ENCODE data around the gene MAP7. TPM values are rescaled to one million over a fixed set of nuclear protein-coding genes. Genes with fewer than 3 reads are reported as not detected.

MAP7 gene
- total RNA-seq, 1 donor from 2014 or later: 0.77 TPM

DNA sequence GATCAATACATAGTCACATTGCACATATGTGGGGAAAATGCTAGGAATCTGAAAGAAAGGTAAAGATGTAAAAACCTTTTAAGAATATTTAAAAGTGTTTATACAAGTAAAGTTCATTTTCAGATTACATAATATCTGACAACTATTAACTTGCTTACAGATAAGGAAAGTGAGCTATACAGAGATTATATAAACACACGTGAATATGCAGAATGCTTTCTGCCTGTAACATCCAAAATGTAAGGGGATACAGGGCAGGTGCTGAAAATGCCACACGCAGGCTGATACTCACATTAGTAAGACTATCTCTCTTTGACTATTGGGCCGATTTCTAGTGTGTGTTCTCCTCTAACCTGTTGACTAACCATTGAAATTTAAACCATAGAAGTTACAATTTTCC is 17.9 kb upstream of the MAP7 start:
- H3K4me1 Mint-ChIP-seq (ENCODE audit: low read depth): peaks cover 12% of the 10 kb centered on the region
- no peaks in the 10 kb centered on the region for H3K27me3 Mint-ChIP-seq (ENCODE audit: low read depth)
- H3K9me3 Mint-ChIP-seq (ENCODE audit: low read depth): peaks cover 10% of the 10 kb centered on the region
- H3K27ac Mint-ChIP-seq (ENCODE audit: unreplicated experiment): no peak overlapping the region
- H3K36me3 Mint-ChIP-seq (ENCODE audit: low read depth): peaks cover 5% of the 10 kb centered on the region
- no peak overlapping the region for H3K4me3 Mint-ChIP-seq (ENCODE audit: unreplicated experiment)
- TF ChIP-seq, protein P1, sequence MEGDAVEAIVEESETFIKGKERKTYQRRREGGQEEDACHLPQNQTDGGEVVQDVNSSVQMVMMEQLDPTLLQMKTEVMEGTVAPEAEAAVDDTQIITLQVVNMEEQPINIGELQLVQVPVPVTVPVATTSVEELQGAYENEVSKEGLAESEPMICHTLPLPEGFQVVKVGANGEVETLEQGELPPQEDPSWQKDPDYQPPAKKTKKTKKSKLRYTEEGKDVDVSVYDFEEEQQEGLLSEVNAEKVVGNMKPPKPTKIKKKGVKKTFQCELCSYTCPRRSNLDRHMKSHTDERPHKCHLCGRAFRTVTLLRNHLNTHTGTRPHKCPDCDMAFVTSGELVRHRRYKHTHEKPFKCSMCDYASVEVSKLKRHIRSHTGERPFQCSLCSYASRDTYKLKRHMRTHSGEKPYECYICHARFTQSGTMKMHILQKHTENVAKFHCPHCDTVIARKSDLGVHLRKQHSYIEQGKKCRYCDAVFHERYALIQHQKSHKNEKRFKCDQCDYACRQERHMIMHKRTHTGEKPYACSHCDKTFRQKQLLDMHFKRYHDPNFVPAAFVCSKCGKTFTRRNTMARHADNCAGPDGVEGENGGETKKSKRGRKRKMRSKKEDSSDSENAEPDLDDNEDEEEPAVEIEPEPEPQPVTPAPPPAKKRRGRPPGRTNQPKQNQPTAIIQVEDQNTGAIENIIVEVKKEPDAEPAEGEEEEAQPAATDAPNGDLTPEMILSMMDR (IDR thresholded peaks at IDR 0.05): no peak
- DNase-seq (ENCODE audit: low spot score): no peak

DNA sequence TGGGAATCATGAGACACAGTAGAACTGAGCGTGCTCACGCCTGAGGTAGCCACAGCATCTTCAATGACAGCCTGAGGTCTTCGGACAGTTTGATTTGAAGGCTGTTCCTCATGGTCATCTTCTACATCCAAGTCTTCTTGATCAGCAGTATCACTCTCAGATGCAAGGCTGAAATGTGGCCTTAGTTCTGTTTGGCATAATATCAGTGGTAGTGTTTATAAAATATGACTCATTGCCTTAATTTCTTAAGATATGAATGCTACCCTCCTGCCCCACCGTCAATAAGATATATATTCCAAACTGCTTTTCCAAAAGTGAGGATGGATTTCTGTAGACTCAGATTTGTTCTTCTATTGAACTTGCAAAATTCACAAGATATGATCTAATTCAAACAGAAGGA is 17.5 kb upstream of the MAP7 start:
- Mint-ChIP-seq H3K9me3 (ENCODE audit: low read depth) (peaks cover 10% of the 10 kb centered on the region), H3K4me3 (ENCODE audit: unreplicated experiment) (no peak overlapping the region), H3K27ac (ENCODE audit: unreplicated experiment) (no peak overlapping the region), H3K27me3 (ENCODE audit: low read depth) (no peaks in the 10 kb centered on the region), H3K4me1 (ENCODE audit: low read depth) (peaks cover 13% of the 10 kb centered on the region), H3K36me3 (ENCODE audit: low read depth) (peaks cover 5% of the 10 kb centered on the region)
- no peak for DNase-seq (ENCODE audit: low spot score)
- TF ChIP-seq, protein P1 (IDR thresholded peaks at IDR 0.05): no peak

DNA sequence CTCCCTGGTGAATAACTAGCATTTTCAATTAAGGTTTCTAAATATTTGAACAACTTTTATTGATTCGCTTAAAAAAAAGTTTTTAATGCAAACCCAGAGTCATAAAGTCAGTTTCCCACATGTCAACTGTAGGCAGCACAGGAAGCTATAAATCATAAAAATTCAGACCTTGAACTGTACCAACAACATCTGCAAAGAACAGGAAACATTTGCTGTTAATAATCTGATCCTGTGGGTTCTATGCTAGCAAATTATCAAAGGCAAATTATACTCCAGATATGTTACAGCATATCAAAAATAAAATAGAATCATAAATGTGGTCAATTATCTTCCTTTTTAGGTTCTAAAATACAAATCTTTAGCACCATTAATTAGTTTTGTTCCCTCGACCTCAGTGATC is 16.6 kb upstream of the MAP7 start:
- H3K4me1 Mint-ChIP-seq (ENCODE audit: low read depth): peaks cover 13% of the 10 kb centered on the region
- H3K27ac Mint-ChIP-seq (ENCODE audit: unreplicated experiment): no peak overlapping the region
- H3K27me3 Mint-ChIP-seq (ENCODE audit: low read depth): no peaks in the 10 kb centered on the region
- no peak for DNase-seq (ENCODE audit: low spot score)
- H3K36me3 Mint-ChIP-seq (ENCODE audit: low read depth): peaks cover 5% of the 10 kb centered on the region
- peaks cover 10% of the 10 kb centered on the region for H3K9me3 Mint-ChIP-seq (ENCODE audit: low read depth)
- H3K4me3 Mint-ChIP-seq (ENCODE audit: unreplicated experiment): no peak overlapping the region
- TF ChIP-seq, protein P1 (IDR thresholded peaks at IDR 0.05): no peak

DNA sequence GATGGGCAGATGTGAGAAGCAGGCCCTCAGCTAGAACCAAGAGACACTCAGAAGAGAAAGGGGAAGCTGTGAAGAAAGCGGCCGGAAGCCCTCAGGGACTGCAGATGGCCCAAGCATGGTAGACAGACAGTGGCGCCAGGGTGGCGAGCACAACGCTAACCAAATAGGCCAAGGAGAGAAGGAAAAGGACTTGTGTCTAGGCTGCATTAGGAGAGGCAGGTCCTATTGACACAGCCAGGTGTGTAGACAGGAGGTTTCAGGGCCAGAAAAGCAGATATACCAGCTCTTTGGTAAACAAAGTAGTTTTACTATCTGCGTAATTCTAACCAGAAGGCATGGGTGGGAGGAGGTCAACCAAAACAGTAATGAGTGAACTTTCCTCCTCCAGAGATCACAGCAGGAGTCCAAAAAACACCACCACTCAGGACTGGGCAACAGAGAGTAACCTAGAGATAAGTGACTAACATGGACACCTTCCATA is 15.8 kb upstream of the MAP7 start:
- H3K9me3 Mint-ChIP-seq (ENCODE audit: low read depth): peaks cover 4% of the 10 kb centered on the region

DNA sequence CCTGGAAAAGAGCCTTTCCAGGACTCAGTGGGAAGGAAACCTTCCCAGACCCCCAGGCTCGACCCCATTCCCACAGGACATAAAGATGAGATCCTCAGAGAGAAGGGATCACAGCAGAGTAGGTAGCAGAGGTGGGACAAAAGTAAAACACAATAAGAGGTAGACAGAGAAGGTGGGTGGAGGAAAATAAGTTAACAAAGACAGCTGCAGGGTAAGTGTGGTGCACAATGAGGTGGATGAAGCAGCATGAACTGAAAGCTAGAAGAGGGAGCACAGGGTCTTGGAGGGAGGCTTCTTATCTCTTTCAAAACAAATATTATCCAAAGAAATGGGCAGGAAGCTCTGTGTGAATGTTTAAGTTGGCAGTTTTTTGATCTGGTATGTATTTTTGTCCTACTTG is 14.0 kb upstream of the MAP7 start:
- no peaks in the 10 kb centered on the region for H3K9me3 Mint-ChIP-seq (ENCODE audit: low read depth)
- H3K4me3 Mint-ChIP-seq (ENCODE audit: unreplicated experiment): no peak overlapping the region
- no peak overlapping the region for H3K27ac Mint-ChIP-seq (ENCODE audit: unreplicated experiment)
- TF ChIP-seq, protein P1 (IDR thresholded peaks at IDR 0.05): no peak
- H3K36me3 Mint-ChIP-seq (ENCODE audit: low read depth): no peaks in the 10 kb centered on the region
- H3K4me1 Mint-ChIP-seq (ENCODE audit: low read depth): peaks cover 13% of the 10 kb centered on the region
- H3K27me3 Mint-ChIP-seq (ENCODE audit: low read depth): no peaks in the 10 kb centered on the region
- DNase-seq (ENCODE audit: low spot score): no peak

More for the DNA sequence above, 15.8 kb upstream of the MAP7 start:
- Mint-ChIP-seq H3K36me3 (ENCODE audit: low read depth) (peaks cover 1% of the 10 kb centered on the region), H3K27ac (ENCODE audit: unreplicated experiment) (no peak overlapping the region), H3K4me3 (ENCODE audit: unreplicated experiment) (no peak overlapping the region), H3K27me3 (ENCODE audit: low read depth) (no peaks in the 10 kb centered on the region), H3K4me1 (ENCODE audit: low read depth) (peaks cover 13% of the 10 kb centered on the region)
- DNase-seq (ENCODE audit: low spot score): no peak
- TF ChIP-seq, protein P1 (IDR thresholded peaks at IDR 0.05): no peak
